DOHH2 (cell line): Measurements from ENCODE around the gene CRPPA.

ENCODE experiments used
- CTCF ChIP-seq: fragments of 200-600 bp; sonication (generic); IDR thresholded peaks from one replicate; pipeline ENCODE4 v1.5.1; 2014; ENCODE audit warnings: antibody characterized with exemption, mild to moderate bottlenecking, low read depth, low read length; ENCODE audit not compliant: poor library complexity, severe bottlenecking
- EZH2phosphoT487 ChIP-seq: fragments of 200-600 bp; sonication (generic); IDR thresholded peaks from 2 replicates; pipeline ENCODE4 v1.6.1; 2017; ENCODE audit warnings: borderline replicate concordance, mild to moderate bottlenecking, antibody characterized with exemption, low read length, moderate library complexity, mixed read lengths

GRCh38 chr7:16417906-16418305, 3.4 kb downstream of the CRPPA start:
- TF ChIP-seq CTCF: no peak
- no peak for TF ChIP-seq EZH2phosphoT487
